GM12878 (cell line): Measurements from ENCODE around the gene PTBP3. TPM values are rescaled to one million over a fixed set of nuclear protein-coding genes. Genes with fewer than 3 reads are reported as not detected.

Source experiments
- ATAC-seq: fragments of 200-7000 bp; cut with Tn5 transposase; 3 replicates; pipeline ENCODE4 v1.9.1; 2020; ENCODE audit warnings: mild to moderate bottlenecking, moderate library complexity
- BruUV-seq: library from RNA; stranded (reverse); fragments of 400-500 nt; replicated peaks from 2 replicates; lab custom pipeline; 2021; lab: Mats Ljungman, UMichigan
- CTCF ChIA-PET: fragments of 300-600 bp; sonication (Branson Sonifier 250); formaldehyde crosslinking; extraction: SDS; loops from one replicate; lab custom pipeline; 2021; ENCODE audit warnings: inconsistent platforms; lab: Yijun Ruan, JAX
- POLR2A ChIA-PET: fragments of 350-600 bp; formaldehyde crosslinking; extraction: SDS; loops from one replicate; lab custom pipeline; 2021; ENCODE audit warnings: inconsistent platforms; lab: Charles Lee
- RAD21 ChIA-PET: fragments of 300-600 bp; sonication (Branson Sonifier 250); formaldehyde crosslinking; loops from one replicate; lab custom pipeline; 2023; ENCODE audit warnings: antibody characterized with exemption; ENCODE audit not compliant: unreplicated experiment; lab: Charles Lee
- SMC1A ChIA-PET: fragments of 300-600 bp; sonication (Branson Sonifier 250); formaldehyde crosslinking; loops from one replicate; lab custom pipeline; 2023; ENCODE audit not compliant: unreplicated experiment, uncharacterized antibody; lab: Charles Lee
- DNase-seq: peaks from one replicate; pipeline ENCODE4 v3.0.0-alpha.2; 2011; ENCODE audit warnings: low read depth, low spot score
- FAIRE-seq: peaks from 3 replicates; lab custom pipeline; 2011; peaks lifted over from hg19 to GRCh38; lab: Jason Lieb, UNC
- H2AFZ ChIP-seq: 2 replicates; pipeline ENCODE4 v1.6.0; 2011; ENCODE audit warnings: low read depth, low read length, control low read depth; ENCODE audit not compliant: control insufficient read depth
- H3K27ac ChIP-seq: 2 replicates; pipeline ENCODE4 v1.5.1; 2011; ENCODE audit warnings: control low read depth; ENCODE audit not compliant: control insufficient read depth, insufficient read depth
- H3K27me3 ChIP-seq, 2 experiments: replicated peaks in 1 of 2; 2 replicates each; pipeline versions ENCODE4 v1.6.0 to v1.6.1; 2011; ENCODE audit warnings: low read length in 1 of 2; ENCODE audit not compliant: control insufficient read depth in 2 of 2, insufficient read depth in 2 of 2
- H3K36me3 ChIP-seq, 2 experiments: 2 replicates each; pipeline ENCODE4 v1.5.1; 2011; ENCODE audit warnings: low read length in 1 of 2; ENCODE audit not compliant: control insufficient read depth in 2 of 2, insufficient read depth in 2 of 2
- H3K4me1 ChIP-seq: 2 replicates; pipeline ENCODE4 v1.6.1; 2011; ENCODE audit warnings: mild to moderate bottlenecking, low read length, moderate library complexity, mixed read lengths; ENCODE audit not compliant: control insufficient read depth, insufficient read depth
- H3K4me2 ChIP-seq: 2 replicates; pipeline ENCODE4 v1.6.0; 2011; ENCODE audit warnings: control low read depth; ENCODE audit not compliant: control insufficient read depth, insufficient read depth
- H3K4me3 ChIP-seq: fragments of 200-600 bp; sonication (generic); 2 replicates; pipeline ENCODE4 v1.5.1; 2016
- H3K79me2 ChIP-seq: 2 replicates; pipeline ENCODE4 v1.6.0; 2011; ENCODE audit warnings: low read length; ENCODE audit not compliant: control insufficient read depth, insufficient read depth
- H3K9ac ChIP-seq: 2 replicates; pipeline ENCODE4 v1.8.0; 2011; ENCODE audit warnings: low read length, control low read depth, mixed read lengths; ENCODE audit not compliant: control insufficient read depth, insufficient read depth
- H3K9me3 ChIP-seq: replicated peaks from 3 replicates; pipeline ENCODE4 v1.5.1; 2011; ENCODE audit warnings: mild to moderate bottlenecking, low read length; ENCODE audit not compliant: control insufficient read depth, insufficient read depth
- H4K20me1 ChIP-seq: 2 replicates; pipeline ENCODE4 v1.6.0; 2011; ENCODE audit not compliant: control insufficient read depth, insufficient read depth
- HDAC6 ChIP-seq: fragments of 200-600 bp; sonication (generic); IDR thresholded peaks from one replicate; pipeline ENCODE4 v1.8.0; 2017; ENCODE audit warnings: antibody characterized with exemption; ENCODE audit not compliant: unreplicated experiment
- RFX5 ChIP-seq: IDR thresholded peaks from 2 replicates; pipeline ENCODE4 v1.6.1; 2011; ENCODE audit warnings: low read depth, low read length, improper control_type of control experiment
- TAF1 ChIP-seq: IDR thresholded peaks from 2 replicates; pipeline ENCODE4 v1.6.1; 2011; ENCODE audit warnings: mild to moderate bottlenecking, low read depth, low read length, borderline replicate concordance
- ZBTB11 ChIP-seq: fragments of 450-650 bp; formaldehyde crosslinking; IDR thresholded peaks from 2 replicates; pipeline ENCODE4 v1.5.0; 2022; ENCODE audit warnings: mild to moderate bottlenecking, missing genetic modification characterization
- WGBS: methylation state at CpG from one replicate; pipeline ENCODE4 v1.1.6; 2016; ENCODE audit warnings: low lambda C conversion rate; ENCODE audit not compliant: insufficient replicate concordance, insufficient coverage; ENCODE audit errors: missing lambda C conversion rate; 5-methylcytosine and 5-hydroxymethylcytosine counted together
- in situ Hi-C: fragments of 300-500 bp; cut with MboI; formaldehyde crosslinking; loops from 9 replicates; pipeline ENCODE4 v1.14.3; 2018; ENCODE audit warnings: mixed read lengths
- intact Hi-C: fragments of 100-400 bp; cut with micrococcal nuclease; formaldehyde crosslinking; loops from one replicate; pipeline ENCODE4 v1.14.2; 2022; ENCODE audit not compliant: unreplicated experiment
- polyA plus RNA-seq, 11 experiments: library from polyadenylated mRNA; depleted of rRNA in 4 of 11; unstranded in 6 of 11; stranded (reverse) in 5 of 11; fragments of >200 nt; fragmentation: Nextera tagmentation in 4 of 11; fragmentation: Illumina TruSeq in 1 of 11; extraction: Ambion mirVana in 4 of 11; extraction: Trizol in 1 of 11; gene quantifications; 1 replicate in 1 of 11; 2 replicates in 10 of 11; pipeline versions ENCODE4 v1.2.1 to v1.2.3, GENCODE V29; 2011 to 2016; ENCODE audit warnings: inconsistent platforms in 2 of 11, missing spikeins in 2 of 11, low read depth in 1 of 11
- total RNA-seq, 4 experiments: library from RNA; depleted of rRNA in 3 of 4; stranded (reverse); fragments of >200 nt in 3 of 4; fragmentation: Illumina TruSeq in 1 of 4; extraction: Trizol in 1 of 4; gene quantifications; 2 replicates each; pipeline versions ENCODE4 v1.2.1 to v1.2.3, GENCODE V29; 2013 to 2021
- TF ChIP-seq, protein P1 (sequence below): fragments of 450-650 bp; IDR thresholded peaks from 2 replicates; pipeline ENCODE4 v1.6.1; 2017; ENCODE audit warnings: low read depth, mild to moderate bottlenecking, moderate library complexity

Gene PTBP3
- total and polyA plus RNA-seq, 10 of the 15 experiments (the other 5 are each of a cell fraction or from before 2014, with no cell fraction given): 12.5 to 104 (median 52.7) TPM

DNA sequence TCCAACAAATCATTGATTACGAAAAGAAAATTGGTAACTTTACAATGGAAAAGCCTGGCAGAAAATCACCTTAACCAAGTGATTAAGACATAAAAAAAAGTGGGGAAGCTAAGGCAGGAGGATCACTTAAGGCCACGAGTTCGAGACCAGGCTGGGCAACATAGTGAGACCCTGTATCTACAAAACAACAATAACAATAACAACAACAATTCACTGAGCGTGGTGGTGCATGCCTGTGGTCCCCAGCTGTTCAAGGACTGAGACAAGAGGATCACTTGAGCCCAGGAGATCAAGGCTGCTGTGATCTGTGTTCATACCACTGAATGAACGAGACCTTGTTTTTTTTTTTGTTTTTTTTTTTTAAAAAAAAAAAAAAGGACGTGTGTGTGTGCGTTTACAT is 21.3 kb downstream of the PTBP3 start (continued):
- TF ChIP-seq, protein P1, sequence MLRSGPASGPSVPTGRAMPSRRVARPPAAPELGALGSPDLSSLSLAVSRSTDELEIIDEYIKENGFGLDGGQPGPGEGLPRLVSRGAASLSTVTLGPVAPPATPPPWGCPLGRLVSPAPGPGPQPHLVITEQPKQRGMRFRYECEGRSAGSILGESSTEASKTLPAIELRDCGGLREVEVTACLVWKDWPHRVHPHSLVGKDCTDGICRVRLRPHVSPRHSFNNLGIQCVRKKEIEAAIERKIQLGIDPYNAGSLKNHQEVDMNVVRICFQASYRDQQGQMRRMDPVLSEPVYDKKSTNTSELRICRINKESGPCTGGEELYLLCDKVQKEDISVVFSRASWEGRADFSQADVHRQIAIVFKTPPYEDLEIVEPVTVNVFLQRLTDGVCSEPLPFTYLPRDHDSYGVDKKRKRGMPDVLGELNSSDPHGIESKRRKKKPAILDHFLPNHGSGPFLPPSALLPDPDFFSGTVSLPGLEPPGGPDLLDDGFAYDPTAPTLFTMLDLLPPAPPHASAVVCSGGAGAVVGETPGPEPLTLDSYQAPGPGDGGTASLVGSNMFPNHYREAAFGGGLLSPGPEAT: no peak
- no peak for TF ChIP-seq ZBTB11
- TF ChIP-seq TAF1: no peak
- TF ChIP-seq HDAC6: no peak
- no peak for TF ChIP-seq RFX5
- TF ChIP-seq, all 136 proteins: peak for 0

DNA sequence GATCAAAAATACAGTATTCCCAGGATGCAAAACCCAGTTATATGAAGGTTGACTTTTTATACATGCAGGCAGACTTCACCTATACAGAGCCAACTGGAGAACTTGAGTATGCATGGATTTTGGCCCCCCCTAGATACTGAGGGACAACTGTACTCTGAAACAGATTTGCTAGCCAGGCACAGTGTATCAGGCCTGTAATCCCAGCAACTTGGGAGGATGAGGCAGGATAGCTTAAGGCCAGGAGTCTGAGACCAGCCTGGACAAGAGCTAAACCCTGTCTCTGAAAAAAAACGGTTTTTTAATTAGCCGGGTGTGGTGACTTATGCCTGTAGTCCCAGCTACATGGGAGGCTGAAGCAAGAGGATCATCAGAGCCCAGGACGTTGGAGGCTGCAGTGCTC is 21.9 kb downstream of the PTBP3 start:
- Histone ChIP-seq H2AFZ (no peak overlapping the region), H3K27me3 (no peaks in the 10 kb centered on the region), H4K20me1 (no peaks in the 10 kb centered on the region), H3K36me3 (no peaks in the 10 kb centered on the region), H3K4me2 (no peak overlapping the region), H3K4me3 (no peak overlapping the region), H3K9ac (no peak overlapping the region), H3K27ac (no peak overlapping the region), H3K79me2 (peaks cover 65% of the 10 kb centered on the region), H3K4me1 (no peaks in the 10 kb centered on the region), H3K9me3 (no peaks in the 10 kb centered on the region)
- no TSS peak for BruUV-seq
- WGBS: 89% methylated on average over 3 of the region's 3 CpGs
- ChIA-PET CTCF (interaction anchor here (0.6 kb wide), 1 partner anchor 317 kb away, joined by 3 read pairs; no protein-coding TSS in a partner anchor), RAD21 (no interaction called here), POLR2A (no interaction called here), SMC1A (no interaction called here)
- FAIRE-seq: no peak
- no peak for DNase-seq
- no peak for TF ChIP-seq ZBTB11
- intact Hi-C loops: no loop called here
- ATAC-seq: no peak
- in situ Hi-C loops: no loop called here
